H1 (cell line): ENCODE data around the gene PIF1. TPM values are rescaled to one million over a fixed set of nuclear protein-coding genes. Genes with fewer than 3 reads are reported as not detected.

Source experiments
- CTCF ChIA-PET: fragments of 300-600 bp; sonication (Branson Sonifier 250); formaldehyde crosslinking; loops from one replicate; lab custom pipeline; 2021; ENCODE audit not compliant: partially characterized antibody; lab: Charles Lee
- POLR2A ChIA-PET: fragments of 300-600 bp; sonication (Branson Sonifier 250); formaldehyde crosslinking; loops from one replicate; lab custom pipeline; 2021; ENCODE audit warnings: inconsistent platforms; ENCODE audit not compliant: partially characterized antibody; lab: Charles Lee
- DNase-seq, 2 experiments: peaks; one replicate each; pipeline versions ENCODE4 v3.0.0 to v3.0.0-alpha.2; 2010 to 2022; ENCODE audit warnings: low spot score in 2 of 2, low read depth in 1 of 2, mixed read lengths in 1 of 2
- FAIRE-seq: peaks from 2 replicates; lab custom pipeline; 2011; peaks lifted over from hg19 to GRCh38; lab: Jason Lieb, UNC
- H2AFZ ChIP-seq: 2 replicates; pipeline ENCODE4 v1.8.1; 2012; ENCODE audit warnings: low read length, inconsistent platforms
- H2AK5ac ChIP-seq: 2 replicates; pipeline ENCODE4 v1.6.1; 2013; ENCODE audit warnings: low read depth, low read length
- H2BK120ac ChIP-seq: replicated peaks from 2 replicates; pipeline ENCODE3; 2013; ENCODE audit warnings: low read depth, low read length, inconsistent platforms
- H2BK12ac ChIP-seq: 2 replicates; pipeline ENCODE4 v1.6.1; 2013; ENCODE audit warnings: low read depth, low read length
- H2BK15ac ChIP-seq: 2 replicates; pipeline ENCODE4 v1.6.1; 2013; ENCODE audit warnings: low read length
- H2BK20ac ChIP-seq: 2 replicates; pipeline ENCODE4 v1.6.1; 2013; ENCODE audit warnings: low read length
- H2BK5ac ChIP-seq: 2 replicates; pipeline ENCODE4 v1.6.1; 2013; ENCODE audit warnings: low read depth, low read length
- H3K14ac ChIP-seq: 2 replicates; pipeline ENCODE4 v1.6.1; 2013; ENCODE audit warnings: inconsistent platforms; ENCODE audit not compliant: insufficient read length
- H3K18ac ChIP-seq: 2 replicates; pipeline ENCODE4 v1.6.1; 2013; ENCODE audit warnings: low read length; ENCODE audit errors: extremely low read depth
- H3K23ac ChIP-seq: 2 replicates; pipeline ENCODE4 v1.6.1; 2013; ENCODE audit warnings: inconsistent platforms; ENCODE audit not compliant: insufficient read length
- H3K23me2 ChIP-seq: 2 replicates; pipeline ENCODE4 v1.6.1; 2013; ENCODE audit warnings: low read depth, low read length
- H3K27ac ChIP-seq: 2 replicates; pipeline ENCODE4 v1.6.1; 2011; ENCODE audit warnings: low read depth, low read length, inconsistent platforms
- H3K27me3 ChIP-seq, 4 experiments: replicated peaks in 1 of 4; 1 replicate in 1 of 4; 2 replicates in 3 of 4; pipeline versions ENCODE4 v1.6.1 to v1.8.1; 2011 to 2013; ENCODE audit warnings: low read length in 3 of 4, mild to moderate bottlenecking in 3 of 4, inconsistent platforms in 2 of 4, mixed read lengths in 2 of 4, moderate library complexity in 1 of 4; ENCODE audit not compliant: control insufficient read depth in 3 of 4, insufficient read depth in 3 of 4; ENCODE audit errors: extremely low read depth in 1 of 4
- H3K36me3 ChIP-seq, 4 experiments: 2 replicates each; pipeline versions ENCODE4 v1.6.1 to v1.8.1; 2011 to 2013; ENCODE audit warnings: mild to moderate bottlenecking in 4 of 4, low read length in 3 of 4, moderate library complexity in 2 of 4, control low read depth in 1 of 4, inconsistent platforms in 1 of 4; ENCODE audit not compliant: insufficient read depth in 4 of 4, control insufficient read depth in 2 of 4
- H3K4ac ChIP-seq: replicated peaks from 2 replicates; pipeline ENCODE3; 2013; ENCODE audit warnings: low read length, low read depth, mixed read lengths, inconsistent platforms; ENCODE audit not compliant: insufficient read length
- H3K4me1 ChIP-seq, 4 experiments: replicated peaks in 1 of 4; 1 replicate in 1 of 4; 2 replicates in 3 of 4; pipeline versions ENCODE4 v1.6.1 to v1.8.1; 2011 to 2013; ENCODE audit warnings: low read length in 3 of 4, inconsistent platforms in 2 of 4, mixed read lengths in 1 of 4; ENCODE audit not compliant: insufficient read depth in 4 of 4, control insufficient read depth in 3 of 4
- H3K4me2 ChIP-seq, 2 experiments: 2 replicates each; pipeline versions ENCODE4 v1.6.1 to v1.8.1; 2011 to 2013; ENCODE audit warnings: low read depth in 2 of 2, low read length in 2 of 2, control low read depth in 1 of 2, inconsistent platforms in 1 of 2, mild to moderate bottlenecking in 1 of 2; ENCODE audit not compliant: insufficient read depth in 1 of 2
- H3K4me3 ChIP-seq, 4 experiments: fragments of 200-600, 300-600 bp in 1 of 4; sonication (generic), shearing (Covaris generic), sonication (Bioruptor Twin) in 1 of 4; 2 replicates each; pipeline versions ENCODE4 v1.5.1 to v1.8.1; 2011 to 2016; ENCODE audit warnings: low read length in 4 of 4, low read depth in 3 of 4, control low read depth in 2 of 4, inconsistent platforms in 2 of 4, mild to moderate bottlenecking in 2 of 4, mixed read lengths in 1 of 4, moderate library complexity in 1 of 4; ENCODE audit not compliant: insufficient read depth in 2 of 4; ENCODE audit errors: extremely low read depth in 1 of 4
- H3K56ac ChIP-seq: replicated peaks from 2 replicates; pipeline ENCODE3; 2013; ENCODE audit warnings: low read depth, mild to moderate bottlenecking, mixed read lengths, low read length, inconsistent platforms; ENCODE audit not compliant: insufficient read length
- H3K79me1 ChIP-seq: 2 replicates; pipeline ENCODE4 v1.6.1; 2013; ENCODE audit warnings: low read depth, low read length, control low read depth
- H3K79me2 ChIP-seq, 2 experiments: 2 replicates each; pipeline versions ENCODE4 v1.6.1 to v1.8.1; 2012 to 2013; ENCODE audit warnings: low read length in 2 of 2, mild to moderate bottlenecking in 2 of 2, inconsistent platforms in 1 of 2; ENCODE audit not compliant: insufficient read depth in 2 of 2, control insufficient read depth in 1 of 2
- H3K9ac ChIP-seq, 4 experiments: replicated peaks in 1 of 4; 1 replicate in 1 of 4; 2 replicates in 3 of 4; pipeline versions ENCODE4 v1.6.1 to v1.8.1; 2011 to 2013; ENCODE audit warnings: low read depth in 3 of 4, low read length in 3 of 4, control low read depth in 2 of 4, mild to moderate bottlenecking in 2 of 4, moderate library complexity in 2 of 4, inconsistent platforms in 1 of 4; ENCODE audit errors: extremely low read depth in 1 of 4
- H3K9me3 ChIP-seq, 2 experiments: 2 replicates each; pipeline versions ENCODE4 v1.6.1 to v1.8.1; 2012 to 2013; ENCODE audit warnings: mild to moderate bottlenecking in 2 of 2, moderate library complexity in 2 of 2, control low read depth in 1 of 2, inconsistent platforms in 1 of 2, low read depth in 1 of 2, low read length in 1 of 2, mixed read lengths in 1 of 2; ENCODE audit not compliant: insufficient read depth in 2 of 2
- H4K20me1 ChIP-seq, 2 experiments: replicated peaks in 1 of 2; 2 replicates each; pipeline versions ENCODE3 to v1.8.1; 2011 to 2013; ENCODE audit warnings: inconsistent platforms in 2 of 2, low read length in 2 of 2, mild to moderate bottlenecking in 1 of 2; ENCODE audit not compliant: insufficient read depth in 2 of 2, control insufficient read depth in 1 of 2
- H4K5ac ChIP-seq: 2 replicates; pipeline ENCODE4 v1.6.1; 2013; ENCODE audit warnings: low read length, low read depth, mixed read lengths, inconsistent platforms; ENCODE audit not compliant: insufficient read length
- H4K8ac ChIP-seq: 2 replicates; pipeline ENCODE4 v1.8.0; 2013; ENCODE audit warnings: mild to moderate bottlenecking, moderate library complexity, low read length, inconsistent platforms; ENCODE audit not compliant: insufficient read depth; ENCODE audit errors: extremely low read depth
- H4K91ac ChIP-seq: replicated peaks from 2 replicates; pipeline ENCODE3; 2013; ENCODE audit warnings: low read length, mixed read lengths, inconsistent platforms; ENCODE audit not compliant: insufficient read length
- ATF3 ChIP-seq: IDR thresholded peaks from 2 replicates; pipeline ENCODE4 v1.6.1; 2011; ENCODE audit warnings: low read depth, mild to moderate bottlenecking, low read length; ENCODE audit not compliant: insufficient read depth
- CEBPB ChIP-seq: IDR thresholded peaks from 2 replicates; pipeline ENCODE4 v1.6.1; 2012; ENCODE audit warnings: low read depth, low read length
- MAX ChIP-seq: IDR thresholded peaks from 2 replicates; pipeline ENCODE4 v1.6.1; 2012; ENCODE audit warnings: inconsistent platforms
- NANOG ChIP-seq: IDR thresholded peaks from 2 replicates; pipeline ENCODE4 v1.6.1; 2011; ENCODE audit warnings: low read length, low read depth, mild to moderate bottlenecking, inconsistent platforms; ENCODE audit not compliant: insufficient read depth, poor library complexity, severe bottlenecking
- SP2 ChIP-seq: IDR thresholded peaks from 2 replicates; pipeline ENCODE4 v1.6.1; 2012; ENCODE audit warnings: mild to moderate bottlenecking, low read length, inconsistent platforms
- TAF7 ChIP-seq: optimal IDR thresholded peaks from 2 replicates; pipeline ENCODE3; 2011; ENCODE audit warnings: low read depth, mild to moderate bottlenecking, inconsistent platforms, low read length, moderate library complexity, borderline replicate concordance
- USF2 ChIP-seq: IDR thresholded peaks from 2 replicates; pipeline ENCODE4 v1.6.1; 2011; ENCODE audit warnings: low read length, improper control_type of control experiment
- ZNF274 ChIP-seq: IDR thresholded peaks from 2 replicates; pipeline ENCODE4 v1.7.0; 2012; ENCODE audit warnings: low read length, borderline replicate concordance; ENCODE audit errors: extremely low read depth
- WGBS, 2 experiments: shearing (Covaris generic) in 1 of 2; methylation state at CpG; one replicate each; pipeline versions ENCODE4 v1.1.6 to v1.1.7; 2013 to 2015; ENCODE audit warnings: low lambda C conversion rate in 2 of 2, mixed read lengths in 2 of 2, inconsistent platforms in 1 of 2, low coverage in 1 of 2, missing lambda C conversion rate in 1 of 2; ENCODE audit not compliant: insufficient replicate concordance in 2 of 2, insufficient coverage in 1 of 2, insufficient read length in 1 of 2; ENCODE audit errors: extremely low coverage in 1 of 2, missing lambda C conversion rate in 1 of 2; 5-methylcytosine and 5-hydroxymethylcytosine counted together
- polyA plus RNA-seq, 7 experiments: library from polyadenylated mRNA; depleted of rRNA in 3 of 7; stranded (reverse) in 5 of 7; unstranded in 2 of 7; fragments of >200 nt in 5 of 7; fragments of 200-250 nt in 2 of 7; gene quantifications; 1 replicate in 5 of 7; 2 replicates in 1 of 7; 4 replicates in 1 of 7; pipeline versions ENCODE4 v1.2.1 to v1.2.3, GENCODE V29; 2011 to 2013; ENCODE audit warnings: missing spikeins in 2 of 7, mixed read lengths in 2 of 7
- total RNA-seq: library from RNA; stranded (reverse); fragmentation: NEBNext Ultra II Directional; extraction: Animal tissue kit (Norgen Biotek cat#: 25700); gene quantifications from 2 replicates; pipeline ENCODE4 v1.2.1, GENCODE V29; 2021

Gene PIF1
- total and polyA plus RNA-seq, 2 of the 8 experiments (the other 6 are each of a cell fraction or from before 2014, with no cell fraction given), result 73.3 to 138 TPM

GRCh38 chr15:64806509-64806908 lies 18.9 kb downstream of the PIF1 start:
- peak overlapping the region; percentile 77 for H4K91ac ChIP-seq
- H3K79me1 ChIP-seq, result no peaks in the 10 kb centered on the region
- peak overlapping the region; percentile 94 for H2BK5ac ChIP-seq
- WGBS, 2 experiments, result 63% methylated on average over 6 of the region's 6 CpGs; no CpG with 5 or more reads in 1 of the 2 experiments
- FAIRE-seq, result no peak
- H4K5ac ChIP-seq, result peak overlapping the region; percentile 90
- no peak overlapping the region for H3K14ac ChIP-seq
- peak overlapping the region; percentile 95 for H3K27ac ChIP-seq
- peak overlapping the region; percentile 96 for H2BK120ac ChIP-seq
- peak overlapping the region; percentile 82 for H3K4ac ChIP-seq
- H2AFZ ChIP-seq, result no peak overlapping the region
- H3K79me2 ChIP-seq, result no peaks in the 10 kb centered on the region
- peak overlapping the region in 1 of 4 experiments; percentile 53; a peak in 2 of 8 replicates for H3K4me3 ChIP-seq
- peak overlapping the region; percentile 98 for H2AK5ac ChIP-seq
- H3K9me3 ChIP-seq, result no peaks in the 10 kb centered on the region
- peak overlapping the region; percentile 99 for H3K18ac ChIP-seq
- peak overlapping the region; percentile 70 to 83; a peak in 3 of 4 replicates for H3K4me2 ChIP-seq
- H3K9ac ChIP-seq, result peak overlapping the region in 2 of 4 experiments; percentile 13 to 74; a peak in 5 of 7 replicates
- no peak overlapping the region for H3K23ac ChIP-seq
- TF ChIP-seq USF2 (no peak), ATF3 (no peak), TAF7 (no peak), ZNF274 (no peak), NANOG (no peak), CEBPB (no peak), MAX (no peak), SP2 (no peak)
- TF ChIP-seq, all 59 proteins: peak for 0
- no peaks in the 10 kb centered on the region for H3K36me3 ChIP-seq
- peak overlapping the region; percentile 96 for H2BK20ac ChIP-seq
- H4K8ac ChIP-seq, result peak overlapping the region; percentile 60; the same call in 1 of the 2 replicates
- peak overlapping the region; percentile 12 for H3K56ac ChIP-seq
- ChIA-PET CTCF (interaction anchor here (1.2 to 25.0 kb wide), 9 partner anchors 10 to 75 kb away, joined by 3 to 883 read pairs (median 6); partner anchors contain the start of gene PLEKHO2), POLR2A (interaction anchor here (0.8 to 24.9 kb wide), 17 partner anchors 10 to 181 kb away, joined by 3 to 748 read pairs (median 25); partner anchors contain the start of genes ANKDD1A, PIF1, PLEKHO2 and RBPMS2)
- H3K23me2 ChIP-seq, result peaks cover 6% of the 10 kb centered on the region
- H3K4me1 ChIP-seq, result peaks cover 14 to 47% (median 36%) of the 10 kb centered on the region in 4 experiments
- DNase-seq, result no peak
- H3K27me3 ChIP-seq, result no peaks in the 10 kb centered on the region
- peak overlapping the region; percentile 83; the same call in 1 of the 2 replicates for H2BK15ac ChIP-seq
- H4K20me1 ChIP-seq, result no peaks in the 10 kb centered on the region
- H2BK12ac ChIP-seq, result peak overlapping the region; percentile 96
